DMS53 (cell line): ENCODE data around the gene KDM4B.

Experiments used
- DNase-seq: peaks from one replicate; lab custom pipeline; 2025; lab: John Stamatoyannopoulos, UW

The KDM4B gene

GRCh38 chr19:5104871-5105351 lies 136.0 kb downstream of the KDM4B start:
- DNase-seq: no peak

GRCh38 chr19:5106191-5106726 lies 137.3 kb downstream of the KDM4B start:
- DNase-seq: no peak

- DNase-seq: no peak
Measured at GRCh38 chr19:5106971-5107370, 138.1 kb downstream of the KDM4B start.

- DNase-seq: no peak
Measured at GRCh38 chr19:5107432-5108122, 138.7 kb downstream of the KDM4B start.

GRCh38 chr19:5108123-5108596 lies 139.2 kb downstream of the KDM4B start:
- DNase-seq: no peak

- DNase-seq: no peak
Measured at GRCh38 chr19:5108866-5109265, 140.0 kb downstream of the KDM4B start.

GRCh38 chr19:5109560-5109959 lies 140.6 kb downstream of the KDM4B start:
- DNase-seq: no peak

GRCh38 chr19:5110546-5110945 lies 141.6 kb downstream of the KDM4B start:
- no peak for DNase-seq

GRCh38 chr19:5111051-5111450 lies 142.1 kb downstream of the KDM4B start:
- DNase-seq: no peak

GRCh38 chr19:5112175-5112574 lies 143.3 kb downstream of the KDM4B start:
- DNase-seq: no peak

GRCh38 chr19:5112681-5113575 lies 144.0 kb downstream of the KDM4B start:
- DNase-seq: no peak

GRCh38 chr19:5113633-5114586 lies 145.0 kb downstream of the KDM4B start:
- DNase-seq: no peak

- no peak for DNase-seq
Measured at GRCh38 chr19:5114727-5115126, 145.8 kb downstream of the KDM4B start.

- DNase-seq: no peak
Measured at GRCh38 chr19:5115351-5115750, 146.4 kb downstream of the KDM4B start.

- no peak for DNase-seq
Measured at GRCh38 chr19:5115771-5116202, 146.9 kb downstream of the KDM4B start.

- DNase-seq: no peak
Measured at GRCh38 chr19:5116292-5116691, 147.4 kb downstream of the KDM4B start.

GRCh38 chr19:5117421-5117820 lies 148.5 kb downstream of the KDM4B start:
- no peak for DNase-seq

- DNase-seq: no peak
Measured at GRCh38 chr19:5118026-5118425, 149.1 kb downstream of the KDM4B start.

- DNase-seq: no peak
Measured at GRCh38 chr19:5119297-5119998, 150.5 kb downstream of the KDM4B start.

- no peak for DNase-seq
Measured at GRCh38 chr19:5120321-5120720, 151.4 kb downstream of the KDM4B start.

GRCh38 chr19:5120833-5121232 lies 151.9 kb downstream of the KDM4B start:
- no peak for DNase-seq
